Bronchial epithelial cell (primary cell): ENCODE measurements around the gene ELMO2. TPM values are rescaled to one million over a fixed set of nuclear protein-coding genes. Genes with fewer than 3 reads are reported as not detected.

Experiments
- DNase-seq: peaks from one replicate; pipeline ENCODE4 v3.0.0-alpha.2; 2010; ENCODE audit warnings: low read depth
- FAIRE-seq: peaks from 2 replicates; lab custom pipeline; 2011; peaks lifted over from hg19 to GRCh38; lab: Jason Lieb, UNC
- H3K27me3 ChIP-seq: 2 replicates; pipeline ENCODE4 v1.5.1; 2011; ENCODE audit warnings: low read length; ENCODE audit not compliant: control insufficient read depth, insufficient read depth
- H3K36me3 ChIP-seq: 2 replicates; pipeline ENCODE4 v1.5.1; 2011; ENCODE audit warnings: low read length; ENCODE audit not compliant: control insufficient read depth, insufficient read depth
- H3K4me3 ChIP-seq: 2 replicates; pipeline ENCODE4 v1.5.1; 2011; ENCODE audit warnings: mild to moderate bottlenecking, low read depth, low read length, control low read depth
- CTCF ChIP-seq: IDR thresholded peaks from 2 replicates; pipeline ENCODE4 v1.5.1; 2011; ENCODE audit warnings: mild to moderate bottlenecking, moderate library complexity, low read length, control low read depth, inconsistent platforms; ENCODE audit not compliant: insufficient read depth, severe bottlenecking
- total RNA-seq: library from RNA; depleted of rRNA; stranded (reverse); fragments of >200 nt; gene quantifications from 2 replicates; pipeline ENCODE4 v1.2.1, GENCODE V29; 2014

Gene ELMO2
- total RNA-seq, 1 donor from 2014 or later, result 15.5 TPM

GRCh38 chr20:46364670-46365486, 41.5 kb downstream of the ELMO2 start:
- FAIRE-seq, result no peak
- peaks cover 8% of the 10 kb centered on the region for H3K36me3 ChIP-seq
- H3K4me3 ChIP-seq, result peak overlapping the region; percentile 97
- no peak for TF ChIP-seq CTCF
- no peak for DNase-seq
- H3K27me3 ChIP-seq, result no peaks in the 10 kb centered on the region

GRCh38 chr20:46363874-46364669, 42.3 kb downstream of the ELMO2 start:
- peaks cover 8% of the 10 kb centered on the region for H3K36me3 ChIP-seq
- peak overlapping the region; percentile 97 for H3K4me3 ChIP-seq
- no peak for TF ChIP-seq CTCF
- no peaks in the 10 kb centered on the region for H3K27me3 ChIP-seq
- no peak for FAIRE-seq
- DNase-seq, result peak; percentile 73

- no peaks in the 10 kb centered on the region for H3K27me3 ChIP-seq
- H3K4me3 ChIP-seq, result peak overlapping the region; percentile 97
- H3K36me3 ChIP-seq, result peaks cover 10% of the 10 kb centered on the region
- DNase-seq (no peak), FAIRE-seq (no peak)
- TF ChIP-seq CTCF, result no peak
These were observed 43.2 kb downstream of the ELMO2 start for GRCh38 chr20:46362921-46363867.

GRCh38 chr20:46361811-46362210, 44.6 kb downstream of the ELMO2 start:
- Histone ChIP-seq H3K36me3 (peaks cover 9% of the 10 kb centered on the region), H3K4me3 (no peak overlapping the region), H3K27me3 (no peaks in the 10 kb centered on the region)
- DNase-seq (no peak), FAIRE-seq (no peak)
- TF ChIP-seq CTCF, result no peak

GRCh38 chr20:46361381-46361780, 45.0 kb downstream of the ELMO2 start:
- H3K27me3 ChIP-seq, result no peaks in the 10 kb centered on the region
- H3K36me3 ChIP-seq, result peaks cover 10% of the 10 kb centered on the region
- H3K4me3 ChIP-seq, result no peak overlapping the region
- DNase-seq, result no peak
- no peak for TF ChIP-seq CTCF
- FAIRE-seq, result no peak
